A673 (cell line): ENCODE results near the gene UAP1. TPM values are rescaled to one million over a fixed set of nuclear protein-coding genes. Genes with fewer than 3 reads are reported as not detected.
"Not testable (repeated sequence)": the region's sequence is repeated elsewhere in the genome, so short reads cannot be mapped to it uniquely, and the experiment has no call there.

Source experiments
- BruUV-seq: library from RNA; stranded (reverse); fragments of 400-500 nt; replicated peaks from 2 replicates; lab custom pipeline; 2021; lab: Mats Ljungman, UMichigan
- CTCF ChIA-PET: fragments of 300-600 bp; sonication (Branson Sonifier 250); formaldehyde crosslinking; loops from one replicate; lab custom pipeline; 2022; ENCODE audit warnings: antibody characterized with exemption; lab: Charles Lee
- POLR2A ChIA-PET: fragments of 300-600 bp; sonication (Branson Sonifier 250); formaldehyde crosslinking; loops from one replicate; lab custom pipeline; 2022; ENCODE audit warnings: antibody characterized with exemption; ENCODE audit not compliant: low non-redundant PET; lab: Charles Lee
- DNase-seq: peaks from one replicate; pipeline ENCODE4 v3.0.0-alpha.2; 2015; ENCODE audit warnings: low spot score
- H3K27ac ChIP-seq: fragments of 200-600 bp; sonication (generic); 2 replicates; pipeline ENCODE4 v1.5.1; 2016; ENCODE audit warnings: mixed run types, low read depth, mild to moderate bottlenecking, mixed read lengths, antibody characterized with exemption, low read length; ENCODE audit not compliant: poor library complexity, severe bottlenecking
- H3K27me3 ChIP-seq: fragments of 200-600 bp; sonication (generic); replicated peaks from 2 replicates; pipeline ENCODE4 v1.6.1; 2017; ENCODE audit warnings: mixed run types, low read depth, mild to moderate bottlenecking, mixed read lengths, antibody characterized with exemption, low read length; ENCODE audit not compliant: insufficient read depth, poor library complexity
- H3K36me3 ChIP-seq: fragments of 200-600 bp; sonication (generic); 2 replicates; pipeline ENCODE4 v1.6.1; 2016; ENCODE audit warnings: mixed run types, mild to moderate bottlenecking, mixed read lengths, antibody characterized with exemption, low read length; ENCODE audit not compliant: insufficient read depth, poor library complexity, severe bottlenecking
- H3K4me1 ChIP-seq: fragments of 200-600 bp; sonication (generic); 2 replicates; pipeline ENCODE4 v1.6.1; 2017; ENCODE audit warnings: mixed run types, mild to moderate bottlenecking, mixed read lengths, antibody characterized with exemption, low read length; ENCODE audit not compliant: insufficient read depth, poor library complexity, severe bottlenecking
- H3K4me3 ChIP-seq: fragments of 200-600 bp; sonication (generic); 2 replicates; pipeline ENCODE4 v1.5.1; 2016; ENCODE audit warnings: low read depth, mixed run types, mild to moderate bottlenecking, mixed read lengths, low read length; ENCODE audit not compliant: poor library complexity, severe bottlenecking
- H3K9me3 ChIP-seq: fragments of 200-600 bp; sonication (generic); 2 replicates; pipeline ENCODE4 v1.6.1; 2016; ENCODE audit warnings: mixed run types, low read depth, mild to moderate bottlenecking, mixed read lengths, antibody characterized with exemption, low read length; ENCODE audit not compliant: poor library complexity, severe bottlenecking
- CTCF ChIP-seq: fragments of 300-800, 200-600 bp; sonication (generic); conservative IDR thresholded peaks from 2 replicates; pipeline ENCODE4 v1.5.1; 2017; ENCODE audit warnings: low read depth, mild to moderate bottlenecking, antibody characterized with exemption, low read length, moderate library complexity, mixed read lengths
- EZH2 ChIP-seq: fragments of 200-600 bp; sonication (generic); IDR thresholded peaks from 2 replicates; pipeline ENCODE4 v1.6.1; 2017; ENCODE audit warnings: borderline replicate concordance, low read depth, mild to moderate bottlenecking, mixed read lengths, antibody characterized with exemption, low read length; ENCODE audit not compliant: poor library complexity, severe bottlenecking
- intact Hi-C: fragments of 100-400 bp; cut with micrococcal nuclease; formaldehyde crosslinking; loops from one replicate; pipeline ENCODE4 v1.10.0; 2022; ENCODE audit not compliant: unreplicated experiment
- total RNA-seq: library from RNA; stranded (reverse); gene quantifications from 2 replicates; pipeline ENCODE4 v1.2.3, GENCODE V29; 2021

Gene UAP1
- total RNA-seq, 1 experiment from 2014 or later = 152 TPM

GRCh38 chr1:162590686-162591085 is 29.2 kb downstream of the UAP1 start:
- intact Hi-C loops = no loop called here
- no peak for DNase-seq
- no peak for TF ChIP-seq CTCF
- TF ChIP-seq EZH2 = no peak
- no TSS peak for BruUV-seq
- Histone ChIP-seq H3K4me1 (no peaks in the 10 kb centered on the region), H3K9me3 (no peaks in the 10 kb centered on the region), H3K36me3 (peaks cover 89% of the 10 kb centered on the region), H3K27me3 (no peaks in the 10 kb centered on the region), H3K27ac (no peak overlapping the region), H3K4me3 (no peak overlapping the region)
- ChIA-PET POLR2A (no interaction called here), CTCF (interaction anchor here (0.7 kb wide), 1 partner anchor 209 kb away, joined by 3 read pairs; no protein-coding TSS in a partner anchor)

- BruUV-seq = no TSS peak
- TF ChIP-seq CTCF (no peak), EZH2 (no peak)
- H3K27me3 ChIP-seq = no peaks in the 10 kb centered on the region
- intact Hi-C loops = no loop called here
- no peaks in the 10 kb centered on the region for H3K9me3 ChIP-seq
- DNase-seq = no peak
- H3K4me3 ChIP-seq = no peak overlapping the region
- H3K27ac ChIP-seq = no peak overlapping the region
- ChIA-PET CTCF (no interaction called here), POLR2A (no interaction called here)
- H3K4me1 ChIP-seq = no peaks in the 10 kb centered on the region
- H3K36me3 ChIP-seq = peaks cover 90% of the 10 kb centered on the region
Observed at GRCh38 chr1:162596514-162597170, 35.1 kb downstream of the UAP1 start.

- Histone ChIP-seq H3K36me3 (peaks cover 84% of the 10 kb centered on the region), H3K4me1 (no peaks in the 10 kb centered on the region), H3K9me3 (no peaks in the 10 kb centered on the region), H3K27ac (no peak overlapping the region), H3K4me3 (no peak overlapping the region), H3K27me3 (no peaks in the 10 kb centered on the region)
- ChIA-PET CTCF (no interaction called here), POLR2A (no interaction called here)
- TF ChIP-seq EZH2 (no peak), CTCF (no peak)
- intact Hi-C loops = no loop called here
- BruUV-seq = TSS peak; percentile 14
- no peak for DNase-seq
Observed at GRCh38 chr1:162599451-162599850, 37.9 kb downstream of the UAP1 start.

GRCh38 chr1:162603117-162603516 is 41.6 kb downstream of the UAP1 start:
- intact Hi-C loops, DNase-seq, CTCF ChIA-PET, H3K4me3 ChIP-seq, H3K9me3 ChIP-seq, H3K4me1 ChIP-seq, H3K27me3 ChIP-seq, H3K27ac ChIP-seq, BruUV-seq, POLR2A ChIA-PET: not testable (repeated sequence)
- peaks cover 55% of the 10 kb centered on the region for H3K36me3 ChIP-seq
